GM21526 (cell line): ENCODE results near the gene P3H3.

Source experiments
- ATAC-seq: cut with Tn5 transposase; IDR thresholded peaks from one replicate; pipeline ENCODE4 v1.9.1; 2021; ENCODE audit warnings: moderate library complexity; ENCODE audit not compliant: unreplicated experiment, low FRiP score

Gene P3H3, protein sequence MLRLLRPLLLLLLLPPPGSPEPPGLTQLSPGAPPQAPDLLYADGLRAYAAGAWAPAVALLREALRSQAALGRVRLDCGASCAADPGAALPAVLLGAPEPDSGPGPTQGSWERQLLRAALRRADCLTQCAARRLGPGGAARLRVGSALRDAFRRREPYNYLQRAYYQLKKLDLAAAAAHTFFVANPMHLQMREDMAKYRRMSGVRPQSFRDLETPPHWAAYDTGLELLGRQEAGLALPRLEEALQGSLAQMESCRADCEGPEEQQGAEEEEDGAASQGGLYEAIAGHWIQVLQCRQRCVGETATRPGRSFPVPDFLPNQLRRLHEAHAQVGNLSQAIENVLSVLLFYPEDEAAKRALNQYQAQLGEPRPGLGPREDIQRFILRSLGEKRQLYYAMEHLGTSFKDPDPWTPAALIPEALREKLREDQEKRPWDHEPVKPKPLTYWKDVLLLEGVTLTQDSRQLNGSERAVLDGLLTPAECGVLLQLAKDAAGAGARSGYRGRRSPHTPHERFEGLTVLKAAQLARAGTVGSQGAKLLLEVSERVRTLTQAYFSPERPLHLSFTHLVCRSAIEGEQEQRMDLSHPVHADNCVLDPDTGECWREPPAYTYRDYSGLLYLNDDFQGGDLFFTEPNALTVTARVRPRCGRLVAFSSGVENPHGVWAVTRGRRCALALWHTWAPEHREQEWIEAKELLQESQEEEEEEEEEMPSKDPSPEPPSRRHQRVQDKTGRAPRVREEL

DNA sequence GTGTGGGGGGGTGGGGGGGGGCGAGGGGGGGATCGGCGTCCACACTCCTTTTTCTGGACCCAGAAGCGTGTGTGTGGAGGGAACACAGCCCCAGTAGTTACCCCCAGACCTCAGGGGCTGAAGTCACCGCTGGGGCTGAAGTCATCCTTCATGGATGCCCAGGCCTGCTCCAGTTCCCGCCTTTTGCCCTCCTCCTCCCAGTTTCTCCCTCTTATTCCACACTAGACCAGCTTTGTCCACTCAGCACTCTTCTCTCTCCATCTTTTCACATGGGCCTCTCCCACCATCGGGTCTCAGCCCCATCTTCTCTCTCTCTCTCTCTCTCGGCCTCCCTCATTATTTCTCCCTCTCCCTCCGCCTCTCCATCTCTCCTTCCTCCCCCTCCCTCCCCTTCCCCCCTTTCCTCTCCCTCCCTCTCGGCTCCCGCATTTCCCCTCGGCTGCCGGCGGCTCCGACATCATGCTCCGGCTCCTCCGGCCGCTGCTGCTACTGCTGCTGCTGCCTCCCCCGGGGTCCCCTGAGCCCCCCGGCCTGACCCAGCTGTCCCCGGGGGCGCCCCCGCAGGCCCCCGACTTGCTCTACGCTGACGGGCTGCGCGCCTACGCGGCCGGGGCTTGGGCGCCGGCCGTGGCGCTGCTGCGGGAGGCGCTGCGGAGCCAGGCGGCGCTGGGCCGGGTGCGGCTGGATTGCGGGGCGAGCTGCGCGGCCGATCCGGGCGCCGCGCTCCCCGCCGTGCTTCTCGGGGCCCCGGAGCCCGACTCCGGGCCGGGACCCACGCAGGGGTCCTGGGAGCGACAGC lies at the start of gene P3H3:
Gene P3H3 (plus strand): TSS at position 426 of the 799 bp plus-strand sequence. CDS start 34 bp downstream, at position 460.
- ATAC-seq = no peak

DNA sequence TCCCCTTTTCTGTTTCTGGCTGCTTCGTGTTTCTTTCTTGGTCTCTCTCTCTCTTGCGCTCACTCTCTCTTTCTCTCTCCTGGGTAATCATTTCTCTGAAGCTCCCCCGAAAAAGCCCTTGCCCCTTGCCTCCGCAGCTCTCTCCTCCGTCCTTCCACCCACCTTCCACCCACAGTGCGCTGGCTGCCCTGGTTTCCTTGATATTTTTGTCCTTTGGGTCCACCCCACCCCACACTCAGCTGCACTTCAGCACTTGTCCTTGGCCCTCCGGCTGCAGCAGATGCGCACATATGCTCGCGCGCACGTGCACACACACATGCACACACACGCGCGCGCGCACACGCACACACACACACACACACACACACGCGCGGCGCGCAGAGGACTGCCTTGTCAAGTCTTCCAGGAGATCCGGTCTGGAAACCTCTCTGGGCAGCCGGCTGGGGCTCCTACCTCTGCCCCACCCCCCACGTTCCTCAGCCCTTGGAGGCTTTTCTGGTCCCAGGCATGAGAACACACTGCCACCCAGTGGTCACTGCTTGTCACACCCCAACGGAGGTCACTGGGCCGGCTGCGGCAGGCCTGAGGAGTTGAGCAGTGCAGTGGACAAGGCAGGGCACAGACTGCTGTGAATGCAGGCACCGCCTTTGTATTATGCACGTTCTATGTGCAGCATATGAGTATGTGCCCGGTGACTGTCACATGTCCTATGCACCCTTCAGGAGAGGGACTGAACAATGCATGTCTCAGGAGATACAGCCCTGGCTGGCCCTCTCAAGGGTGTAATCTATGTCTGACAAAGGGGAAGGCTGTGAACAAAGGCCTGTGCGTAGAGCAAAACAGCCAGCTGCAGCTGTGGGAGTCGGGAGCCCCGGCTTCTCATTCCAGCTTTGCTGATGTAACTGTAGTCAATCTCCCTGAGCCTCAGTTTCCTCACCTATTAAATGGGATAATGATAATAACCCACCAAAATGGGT lies 49.3 kb upstream of the P3H3 start:
- peak; percentile 51 for ATAC-seq

DNA sequence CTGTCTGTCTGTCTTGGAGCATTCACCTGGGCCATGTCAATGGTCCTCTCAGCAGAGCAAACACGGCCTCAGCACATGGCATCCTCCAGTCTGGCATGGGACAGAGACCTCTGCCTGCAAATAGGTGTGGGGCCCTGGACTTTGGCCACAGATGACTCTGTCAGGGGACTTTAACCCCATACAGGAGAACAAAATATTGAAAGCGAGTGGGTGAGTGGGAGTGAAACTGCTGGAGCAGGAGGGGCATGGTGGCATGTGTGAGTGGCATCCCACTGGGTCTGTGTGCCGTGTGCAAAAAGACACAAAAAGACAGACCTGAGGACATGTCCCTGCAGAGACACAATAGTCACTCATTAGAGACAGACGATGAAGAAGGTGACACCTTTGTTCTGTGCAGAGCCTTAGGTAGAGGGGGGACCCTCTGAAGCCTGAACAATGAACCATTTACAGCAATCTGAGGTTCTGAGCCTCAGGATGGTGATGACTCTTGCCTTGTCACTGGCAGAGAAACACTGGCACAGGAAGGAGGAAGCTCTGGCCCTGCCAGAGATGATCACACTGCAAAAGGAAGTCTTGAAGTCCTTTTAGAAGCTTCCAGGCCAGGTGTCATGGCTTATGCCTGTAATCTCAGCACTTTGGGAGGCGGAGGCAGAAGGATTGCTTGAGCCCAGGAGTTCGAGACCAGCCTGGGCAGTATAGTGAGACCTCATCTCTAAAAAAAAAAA lies 48.3 kb upstream of the P3H3 start:
- ATAC-seq = no peak

DNA sequence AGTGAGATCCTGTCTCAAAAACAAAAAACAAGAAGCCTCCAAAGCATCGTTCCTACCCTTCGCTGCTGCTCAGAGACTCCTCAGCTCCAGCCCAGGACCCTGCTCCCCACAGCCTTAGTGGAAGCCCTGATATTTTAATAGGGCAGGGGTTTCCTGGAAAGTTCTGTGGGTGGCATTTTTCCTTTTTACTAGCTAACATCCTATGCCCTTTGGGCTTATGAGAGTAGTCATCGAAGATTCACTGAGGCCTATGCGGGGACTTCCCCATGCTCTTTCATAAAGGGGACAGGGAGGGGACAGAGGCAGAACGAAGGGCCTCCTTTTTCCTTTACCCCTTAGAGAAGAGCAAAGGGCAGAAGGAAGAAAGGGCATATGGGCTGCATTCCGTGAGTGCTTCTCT lies 47.6 kb upstream of the P3H3 start:
- ATAC-seq = no peak

DNA sequence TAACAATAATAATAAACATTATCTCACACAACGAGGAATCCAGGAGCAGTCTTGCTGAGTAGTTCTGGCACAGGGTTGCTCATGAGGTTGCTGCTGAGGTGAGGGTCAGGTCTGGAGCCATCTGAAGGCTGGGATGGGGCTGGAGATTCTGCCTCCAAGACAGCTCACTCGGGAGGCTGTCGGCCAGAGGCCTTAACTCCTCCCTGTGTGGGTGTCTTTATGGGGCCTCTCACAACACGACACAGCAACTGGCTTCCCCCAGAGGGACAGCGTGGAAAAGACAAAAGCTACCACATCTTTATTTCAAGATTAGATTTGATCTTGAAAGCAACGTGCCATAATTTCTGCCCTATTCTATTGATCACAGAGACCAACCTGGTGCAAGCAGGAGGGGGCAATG lies 46.1 kb upstream of the P3H3 start:
- no peak for ATAC-seq

DNA sequence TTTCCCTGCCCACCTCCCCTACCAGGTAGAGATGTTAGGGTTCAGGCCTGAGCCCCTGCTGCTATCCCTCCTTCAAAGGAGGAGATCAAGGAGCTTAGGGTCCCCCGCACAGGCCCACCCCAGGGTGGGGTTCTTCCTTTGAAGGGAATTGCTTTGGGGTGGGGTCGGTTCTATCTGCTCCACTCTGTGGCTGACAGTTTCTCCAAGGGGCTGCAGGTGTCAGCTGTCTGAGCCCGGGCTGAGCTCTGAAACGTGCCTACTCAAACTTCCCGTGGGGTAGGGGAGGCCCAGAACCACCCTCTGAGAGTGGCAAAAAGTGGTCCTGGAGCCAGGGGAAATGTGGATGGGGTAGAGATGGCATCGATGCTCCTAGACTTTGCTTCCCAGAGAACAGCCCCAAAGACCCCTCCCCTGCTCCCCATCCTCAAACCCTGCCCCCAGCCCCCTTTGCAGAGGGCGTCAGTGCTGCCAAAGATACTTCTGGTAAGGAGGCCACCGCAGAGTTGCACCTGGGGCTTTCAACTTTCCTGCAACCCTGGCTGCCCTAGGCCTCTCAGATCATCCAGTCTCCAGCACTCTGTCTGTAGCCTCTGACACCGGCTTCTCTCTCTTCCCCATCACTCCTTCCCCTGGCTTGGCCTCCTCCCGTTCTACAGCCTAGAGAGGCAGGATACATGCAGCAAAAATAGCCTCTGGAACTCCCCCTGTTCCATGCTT lies 45.2 kb upstream of the P3H3 start:
- no peak for ATAC-seq

DNA sequence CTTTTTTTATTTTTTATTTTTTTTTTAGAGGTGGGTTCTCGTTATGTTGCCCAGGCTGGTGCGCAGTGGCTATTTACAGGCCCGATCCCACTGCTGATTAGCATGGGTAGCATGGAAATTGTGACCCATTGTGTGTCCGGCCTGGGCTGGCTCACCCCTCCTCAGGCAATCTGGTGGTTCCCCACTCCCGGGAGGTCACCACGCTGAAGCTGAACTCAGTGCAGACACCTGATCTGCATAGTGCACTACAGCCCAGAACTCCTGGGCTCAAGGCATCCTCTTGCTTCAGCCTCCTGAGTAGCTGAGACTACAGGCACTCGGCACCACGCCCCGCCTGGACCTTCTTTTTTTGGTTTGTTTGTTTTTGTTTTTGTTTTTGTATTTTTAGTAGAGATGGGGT lies 44.4 kb upstream of the P3H3 start:
- no peak for ATAC-seq

DNA sequence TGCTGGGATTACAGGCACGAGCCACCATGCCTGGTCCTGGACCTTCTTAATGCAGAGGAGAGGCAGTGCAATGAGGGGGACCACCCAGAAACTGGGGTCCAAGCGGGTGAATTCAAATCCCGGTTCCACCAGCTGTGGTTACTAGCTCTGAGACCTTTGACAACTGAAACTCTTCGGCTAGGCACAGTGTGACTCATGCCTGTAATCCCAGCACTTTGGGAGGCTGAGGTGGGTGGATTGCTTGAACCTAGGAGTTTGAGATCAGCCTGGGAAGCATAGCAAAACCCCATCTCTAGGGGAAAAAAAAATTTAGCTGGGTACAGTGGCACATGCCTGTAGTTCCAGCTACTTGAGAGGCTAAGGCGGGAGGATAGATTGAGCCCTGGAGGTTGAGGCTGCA lies 43.9 kb upstream of the P3H3 start:
- ATAC-seq = no peak

DNA sequence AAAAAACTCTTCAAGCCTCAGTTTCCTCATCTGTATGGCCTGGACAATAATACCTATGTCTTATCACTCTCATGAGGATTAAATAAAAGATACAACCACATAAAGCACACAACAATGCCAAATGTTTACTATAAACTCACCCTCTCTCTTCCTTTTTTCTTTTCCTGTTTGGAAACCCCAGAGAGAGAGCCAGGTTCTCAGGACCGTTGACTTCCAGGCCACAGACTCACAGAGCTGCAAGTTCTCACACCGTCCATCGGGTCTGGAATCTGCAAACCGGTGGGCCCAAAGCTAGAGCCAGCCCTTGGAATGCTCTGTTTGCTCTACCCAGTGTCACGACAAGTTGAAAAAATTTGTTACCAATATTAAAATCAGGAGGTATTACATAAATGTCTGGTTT lies 43.4 kb upstream of the P3H3 start:
- ATAC-seq = no peak

DNA sequence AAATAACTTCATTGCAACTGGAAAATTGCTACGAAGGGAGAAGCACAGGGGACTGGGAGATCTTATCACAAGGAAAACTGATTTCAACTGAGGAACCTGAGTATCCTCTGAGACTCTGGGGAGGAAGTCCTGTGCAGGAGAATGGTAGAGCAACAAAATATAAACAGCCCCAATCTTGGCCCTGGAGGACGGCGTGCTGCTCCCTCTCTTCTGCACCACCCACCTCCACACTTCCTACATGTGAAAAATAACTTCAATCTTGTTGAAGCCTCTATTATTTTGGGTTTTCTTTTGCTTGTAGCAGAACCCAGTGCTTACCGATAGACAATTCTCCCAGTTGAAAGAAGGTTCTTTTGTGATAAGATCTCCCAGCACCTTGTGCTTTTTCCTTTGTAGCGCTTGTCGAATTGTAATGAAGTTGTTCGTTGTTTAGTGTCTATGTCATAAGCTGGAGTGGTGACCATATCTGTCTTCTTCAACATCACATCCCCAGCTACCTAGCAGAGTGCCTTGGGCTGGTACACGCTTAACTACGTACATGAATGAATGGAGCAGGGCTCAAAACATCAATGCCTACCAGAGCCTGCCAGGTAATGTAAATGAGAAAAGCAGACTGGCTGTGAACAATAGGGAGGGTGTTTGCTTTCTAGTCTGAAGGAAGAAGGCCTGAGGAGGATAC lies 41.7 kb upstream of the P3H3 start:
- no peak for ATAC-seq

DNA sequence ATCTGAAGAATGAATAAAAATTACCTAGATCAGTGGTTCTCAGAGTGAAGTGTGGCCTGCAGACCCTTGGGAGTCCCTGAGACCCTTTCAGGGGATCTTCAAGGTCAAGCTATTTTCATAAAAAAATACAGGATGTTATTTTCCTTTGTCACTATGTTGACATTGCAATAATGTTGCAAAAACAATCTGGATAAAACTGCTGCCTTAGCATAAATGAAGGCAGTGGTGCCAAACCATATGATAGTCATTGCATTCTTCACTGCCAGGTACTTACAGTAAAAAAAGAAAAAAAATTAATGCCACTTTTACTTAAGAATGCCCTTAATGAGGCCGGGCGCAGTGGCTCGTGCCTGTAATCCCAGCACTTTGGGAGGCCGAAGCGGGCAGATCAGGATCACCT lies 40.9 kb upstream of the P3H3 start:
- ATAC-seq = no peak

DNA sequence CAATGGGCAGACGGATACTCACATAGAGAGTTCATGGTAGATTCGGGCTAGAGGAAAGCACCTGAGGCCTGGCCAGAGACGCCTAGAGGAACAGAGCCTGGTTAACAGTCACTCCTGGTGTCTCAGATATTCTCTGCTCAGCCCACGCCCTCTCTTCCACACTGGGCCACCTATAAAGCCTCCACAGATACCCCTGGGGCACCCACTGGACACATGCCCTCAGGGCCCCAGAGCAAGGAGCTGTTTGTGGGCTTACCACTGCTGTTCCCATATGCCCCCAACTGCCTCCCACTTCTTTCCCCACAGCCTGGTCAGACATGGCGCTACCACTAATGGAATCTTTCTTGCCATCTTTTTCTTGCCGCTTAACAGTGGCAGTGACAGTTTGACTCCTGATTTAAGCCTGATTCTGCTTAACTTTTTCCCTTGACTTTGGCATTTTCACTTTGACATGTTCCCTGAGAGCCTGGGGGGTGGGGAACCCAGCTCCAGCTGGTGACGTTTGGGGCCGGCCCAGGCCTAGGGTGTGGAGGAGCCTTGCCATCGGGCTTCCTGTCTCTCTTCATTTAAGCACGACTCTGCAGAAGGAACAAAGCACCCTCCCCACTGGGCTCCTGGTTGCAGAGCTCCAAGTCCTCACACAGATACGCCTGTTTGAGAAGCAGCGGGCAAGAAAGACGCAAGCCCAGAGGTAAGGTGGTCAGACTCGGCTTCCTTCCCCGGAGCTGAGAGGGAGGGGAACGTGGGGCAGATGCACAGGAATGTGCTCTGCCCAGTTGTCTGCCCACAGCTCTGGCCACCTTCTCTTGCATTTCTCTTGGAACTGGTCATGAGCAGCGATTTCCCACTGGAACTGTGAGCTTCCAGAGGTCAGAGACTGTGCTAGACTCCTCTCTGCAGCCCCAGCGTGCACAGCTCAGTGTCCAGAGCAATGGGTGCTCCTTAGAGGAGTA lies 39.0 kb upstream of the P3H3 start, which contains the start of gene CD4:
Gene CD4 (plus strand): TSS at position 557 of the 953 bp plus-strand sequence. CDS start 10,611 bp downstream, outside the sequence.
- ATAC-seq = no peak

DNA sequence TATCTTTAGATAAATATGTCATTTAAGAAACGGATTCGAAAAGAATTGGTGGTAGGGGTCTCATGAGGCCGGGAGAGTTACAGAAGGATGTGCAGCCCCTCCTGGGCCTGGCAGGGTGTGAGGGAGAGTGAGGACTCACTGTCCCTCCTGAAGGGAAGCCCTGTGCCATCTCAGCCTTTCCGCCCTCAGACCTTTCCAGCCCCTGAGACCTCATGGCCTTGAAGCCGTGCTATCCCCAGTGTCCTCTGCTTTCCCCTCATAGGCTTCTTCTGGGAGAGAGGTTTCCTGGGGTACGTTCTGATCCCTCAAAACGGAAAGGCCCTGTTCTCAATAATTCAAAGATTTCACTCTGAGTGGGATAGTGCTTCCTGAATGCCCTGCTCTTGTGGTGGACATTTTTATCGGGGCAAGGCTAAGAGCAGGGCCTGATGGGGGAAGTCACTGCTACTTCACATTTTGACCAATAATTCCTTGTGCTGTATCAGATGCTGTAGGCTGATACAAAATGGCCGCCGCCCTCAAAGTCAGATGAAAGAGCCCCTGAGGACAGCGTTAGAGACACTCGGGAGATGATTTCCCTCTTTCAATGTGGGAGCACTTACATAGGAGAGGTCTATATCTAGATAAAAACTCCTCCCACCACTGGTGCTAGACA lies 37.6 kb upstream of the P3H3 start:
- no peak for ATAC-seq

DNA sequence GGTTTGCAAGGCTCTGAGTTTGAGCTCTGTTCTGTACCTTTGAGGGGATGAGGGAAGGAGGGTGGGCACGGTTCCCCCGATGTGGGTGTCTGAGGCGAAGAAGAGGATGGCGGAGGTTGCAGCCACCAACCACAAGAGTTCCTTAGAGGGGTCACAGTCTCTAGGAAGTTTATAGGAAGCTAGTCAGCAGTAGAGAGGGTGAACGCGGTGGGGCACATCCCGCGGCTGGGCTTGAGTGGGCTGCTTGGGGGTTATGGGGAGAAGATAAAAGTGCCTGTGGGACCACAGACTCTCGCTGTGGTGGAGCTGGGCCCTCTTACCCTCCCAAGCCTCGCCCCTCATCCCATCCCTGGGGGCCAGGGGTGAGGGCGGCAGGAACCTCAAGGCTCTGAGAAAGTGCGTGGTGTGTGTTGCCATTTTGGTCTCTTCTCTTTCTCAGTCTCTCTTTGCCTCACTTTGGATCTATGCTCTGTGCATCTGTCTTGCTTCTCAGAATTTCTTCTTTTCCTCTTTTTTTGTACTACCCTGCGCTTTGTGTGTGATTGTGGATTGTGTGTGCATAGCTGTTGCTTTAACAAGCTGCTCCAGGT lies 36.2 kb upstream of the P3H3 start:
- ATAC-seq = no peak

DNA sequence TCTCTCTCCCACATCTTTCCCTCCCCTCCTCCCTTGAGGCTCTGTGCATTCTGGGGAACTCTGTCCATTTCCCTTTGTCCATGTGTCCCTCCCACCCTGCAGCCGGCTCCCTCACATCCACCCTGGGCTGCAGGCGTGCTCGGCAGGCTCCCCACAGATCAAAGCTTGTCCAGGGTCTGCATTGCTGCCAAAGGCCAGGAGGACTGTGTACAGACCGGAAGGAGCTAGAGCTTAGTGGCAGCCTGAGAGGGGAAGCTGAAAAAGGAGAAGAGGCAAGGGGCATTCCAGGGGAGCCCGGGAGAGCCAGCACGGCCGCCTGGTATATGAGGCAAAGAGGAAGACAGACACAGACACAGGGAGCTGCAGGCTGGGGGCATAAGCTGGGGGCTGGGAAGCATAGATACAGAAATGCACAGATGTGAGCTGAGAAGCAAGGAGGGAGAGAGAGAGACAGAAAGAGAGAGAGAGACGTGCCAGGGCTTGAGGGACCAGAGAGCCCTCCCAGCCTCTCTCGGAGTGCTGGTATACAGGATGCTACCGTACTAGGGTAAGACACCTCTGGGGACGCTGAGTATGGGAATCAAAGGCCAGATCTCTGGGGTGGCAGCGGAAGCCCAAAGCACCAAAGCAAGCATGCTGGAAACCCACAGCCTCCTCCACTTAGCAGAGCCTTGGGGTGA lies 35.5 kb upstream of the P3H3 start:
- ATAC-seq = no peak

DNA sequence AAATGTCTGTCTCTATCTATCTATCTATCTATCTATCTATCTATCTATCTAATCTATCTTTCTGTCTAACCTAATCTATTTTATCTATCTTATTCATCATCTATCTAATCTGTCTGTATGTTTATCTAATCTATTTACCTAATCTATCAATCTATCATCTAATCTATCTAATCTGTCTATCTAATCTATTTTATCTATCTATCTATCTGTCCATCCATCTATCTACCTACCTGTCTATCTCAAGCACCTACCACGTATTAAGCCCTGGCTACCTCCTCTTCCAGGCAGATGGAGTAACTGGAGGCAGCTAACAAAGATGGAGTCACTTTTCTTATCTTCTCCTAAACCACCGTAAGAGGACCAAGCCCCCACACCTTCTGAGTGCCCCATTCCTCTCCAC lies 33.1 kb upstream of the P3H3 start:
- ATAC-seq = no peak
